Muscle of back (tissue), 11 donors: ENCODE data around the gene CNTN4. TPM values are rescaled to one million over a fixed set of nuclear protein-coding genes. Genes with fewer than 3 reads are reported as not detected.

Experiments used
- DNase-seq, 3 donors: peaks; one replicate each; pipeline versions ENCODE4 v3.0.0 to v3.0.0-alpha.2; 2013
- polyA plus RNA-seq, 10 donors: library from polyadenylated mRNA; unstranded; fragments of 120-200 nt; gene quantifications; one replicate each; pipeline ENCODE4 v1.2.1, GENCODE V29; 2013; ENCODE audit not compliant: insufficient read length in 10 of 10

The CNTN4 gene
- polyA plus RNA-seq, 10 donors = 6.1 to 17.4 (median 9.0) TPM

DNA sequence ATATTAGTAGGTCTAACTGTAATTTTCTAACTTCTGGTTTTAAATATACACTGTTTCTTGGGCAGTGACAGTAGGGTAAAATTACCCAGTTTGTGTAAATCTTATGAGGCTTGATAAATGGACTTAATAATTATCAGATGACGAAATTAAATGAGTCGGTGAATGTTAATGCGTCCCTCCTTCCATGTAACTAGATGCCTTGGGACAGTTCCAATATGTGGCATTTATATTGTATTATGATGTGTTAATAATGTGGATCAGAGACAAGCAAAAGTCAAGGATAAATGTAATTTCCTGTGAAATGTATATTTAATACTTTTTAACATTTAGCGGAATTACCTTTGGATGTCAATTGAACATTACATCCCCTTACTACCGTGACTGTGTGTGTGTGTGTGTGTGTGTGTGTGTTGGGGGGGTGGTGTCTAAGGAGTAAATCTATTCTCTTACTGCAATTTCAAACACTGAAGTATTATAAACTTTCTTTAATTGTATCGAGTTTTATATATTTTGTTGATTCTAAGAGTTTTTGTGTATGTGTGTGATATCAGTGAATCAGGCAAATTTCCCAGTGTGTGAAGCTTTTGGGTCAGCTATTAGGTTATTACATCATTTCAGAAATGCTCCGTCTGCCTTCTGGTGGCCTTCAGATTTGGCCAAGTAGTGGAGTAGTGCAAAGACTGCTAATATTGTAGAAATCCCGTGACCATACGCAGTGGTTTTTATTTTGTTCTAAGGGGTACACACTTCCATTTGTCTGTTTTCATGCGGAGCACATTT is 50.1 kb downstream of the CNTN4 start:
- peak in 1 of 3 donors; percentile 12 for DNase-seq

DNA sequence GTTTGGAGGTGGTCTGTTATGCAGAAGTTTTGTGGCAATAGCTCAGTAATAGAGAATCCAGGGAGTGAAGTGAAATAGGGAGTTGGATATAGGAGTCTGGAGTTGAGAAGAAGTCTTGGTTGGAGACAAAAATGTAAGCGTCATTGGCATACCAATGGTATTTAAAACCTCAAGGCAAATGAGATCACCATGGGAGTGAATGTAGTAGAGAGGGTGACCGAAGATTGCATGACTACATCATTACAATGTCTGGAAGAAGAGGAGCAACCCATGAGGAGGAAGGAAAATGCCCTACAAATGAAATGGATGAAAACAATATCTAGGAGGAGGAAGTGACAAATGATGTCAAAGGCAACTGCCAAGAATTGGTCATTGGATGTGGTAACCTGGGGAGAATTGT is 54.4 kb downstream of the CNTN4 start:
- no peak for DNase-seq

DNA sequence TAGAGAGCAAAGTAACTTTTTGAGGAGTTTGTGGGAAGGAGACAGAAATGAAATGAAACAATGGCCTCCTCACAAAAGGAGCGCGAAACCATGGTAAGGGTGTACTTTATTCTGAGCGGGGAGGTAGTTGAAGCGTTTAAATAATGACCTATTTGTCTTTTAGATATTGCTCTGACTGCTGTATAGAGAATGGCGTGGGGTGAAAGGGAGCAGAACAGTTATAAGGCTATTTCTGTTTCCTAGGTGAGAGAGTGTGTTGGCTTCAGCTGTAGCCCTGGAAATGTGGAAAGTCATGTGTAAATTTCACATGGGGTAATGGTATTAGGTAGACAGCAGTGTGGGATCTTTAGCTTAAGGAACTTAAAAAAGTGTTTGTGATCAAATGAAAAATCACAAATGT is 54.9 kb downstream of the CNTN4 start:
- DNase-seq = no peak

DNA sequence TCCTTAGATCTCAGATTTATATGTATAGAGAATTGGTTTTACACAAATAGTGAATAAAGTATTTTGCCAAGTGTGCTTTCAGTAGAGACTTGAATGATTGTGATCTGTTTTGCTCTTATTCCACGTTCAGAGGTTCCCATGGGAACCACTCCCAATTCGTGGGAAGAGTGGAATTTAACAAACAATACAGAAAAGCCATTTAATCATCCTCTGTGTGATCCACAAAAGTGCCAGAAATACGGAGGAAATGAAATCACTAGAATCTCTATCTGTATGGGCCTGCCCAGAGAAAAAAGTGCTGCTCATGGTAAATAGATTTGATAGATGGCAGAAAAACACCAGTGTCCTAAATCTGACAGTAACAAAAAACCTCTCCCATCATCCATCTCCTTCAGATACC is 56.0 kb downstream of the CNTN4 start:
- peak; percentile 23 to 65 (median 30) for DNase-seq

DNA sequence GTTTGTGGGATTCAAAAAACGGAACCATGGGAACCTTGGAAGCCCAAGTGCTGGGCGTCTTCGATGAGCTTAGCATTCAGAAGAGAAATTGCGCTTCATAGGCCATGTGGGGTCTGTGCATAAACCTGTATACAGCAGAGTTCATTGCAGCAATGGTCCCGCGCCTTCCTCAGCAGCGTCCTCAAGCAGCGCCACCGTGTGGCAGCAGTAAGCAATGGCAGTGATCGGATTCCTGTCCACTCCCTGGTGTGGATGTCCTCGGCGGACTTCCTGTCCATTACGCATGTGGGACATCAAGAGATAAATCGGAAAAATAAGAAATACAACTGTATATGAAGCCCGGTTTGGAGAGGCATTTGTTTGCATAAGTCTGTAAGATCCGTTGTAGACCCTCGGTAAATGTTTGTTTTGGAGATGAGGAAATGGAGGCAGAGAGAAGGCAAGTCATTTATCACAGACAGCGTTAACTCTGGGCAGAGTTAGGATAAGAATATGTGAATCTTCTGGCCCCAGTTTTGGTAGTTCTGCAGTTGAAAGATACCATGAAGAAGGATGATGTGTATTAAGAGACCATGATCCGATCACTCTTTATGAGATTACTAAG is 57.7 kb downstream of the CNTN4 start:
- DNase-seq = no peak

DNA sequence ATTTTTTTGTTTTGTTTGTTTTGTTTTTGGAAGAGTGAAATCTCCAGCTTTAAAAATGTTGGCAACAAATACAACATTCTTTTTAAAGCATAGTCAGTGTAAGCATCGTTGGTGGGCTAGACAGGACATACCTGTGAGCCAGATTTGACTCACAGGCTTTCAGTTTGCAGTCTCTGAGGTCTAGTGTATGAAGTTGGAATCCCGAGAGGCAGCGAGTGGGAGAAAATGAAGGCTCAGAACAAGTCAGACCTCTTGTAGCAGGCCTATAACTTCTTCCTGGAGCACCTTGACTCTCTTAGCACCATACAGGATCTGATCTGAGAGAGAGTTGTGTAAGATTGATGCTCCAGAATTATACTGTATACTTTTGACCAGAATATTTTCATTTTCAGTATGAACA is 60.2 kb downstream of the CNTN4 start:
- DNase-seq = no peak

DNA sequence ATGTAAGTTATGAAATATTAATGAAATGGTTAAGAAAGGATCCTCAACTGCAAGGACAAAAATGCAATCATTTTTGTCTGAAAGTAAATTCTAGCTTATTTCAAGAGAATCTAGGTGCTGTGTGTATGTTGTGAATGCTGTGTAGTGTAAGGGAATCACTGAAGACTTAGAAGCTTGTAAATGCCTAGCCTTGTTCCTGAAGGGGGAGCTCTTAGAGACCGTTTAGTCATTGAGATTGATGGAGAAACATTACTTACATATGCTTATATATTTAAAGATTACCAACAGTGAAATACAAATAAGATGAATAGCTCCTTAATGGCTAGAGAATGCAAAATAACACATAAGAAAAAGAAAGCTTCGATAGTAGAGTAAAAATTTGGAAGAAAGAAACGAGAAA is 67.9 kb downstream of the CNTN4 start:
- peak in 1 of 3 donors; percentile 16 for DNase-seq

DNA sequence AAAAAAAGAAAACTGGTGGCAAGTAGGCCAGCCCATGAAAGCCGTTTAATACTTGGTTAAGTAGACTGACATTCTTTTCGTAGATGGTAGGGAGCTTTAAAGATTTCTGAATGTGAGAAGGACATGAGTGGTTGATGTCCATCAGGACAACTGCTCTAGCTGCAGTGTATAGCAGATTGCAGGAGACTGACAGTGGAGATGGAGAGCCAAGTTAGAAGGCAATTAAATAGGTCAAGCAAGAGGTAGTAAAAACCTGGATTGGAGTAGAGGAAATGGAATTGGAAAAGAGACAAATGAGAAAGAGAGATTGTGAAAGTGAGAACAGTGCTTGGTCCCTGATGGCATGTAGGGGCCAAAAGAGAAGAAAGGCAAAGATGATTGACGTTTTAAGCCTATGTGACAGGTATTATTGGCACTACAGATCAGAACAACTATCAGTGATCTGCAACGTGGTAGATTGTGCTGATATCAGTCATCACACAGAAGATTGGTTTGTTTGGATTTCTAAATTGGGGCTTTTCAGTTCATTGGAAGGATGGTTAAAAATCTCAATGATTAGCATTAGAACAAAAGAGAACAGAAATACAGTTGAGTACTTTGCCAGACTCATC is 74.0 kb downstream of the CNTN4 start:
- DNase-seq = no peak

DNA sequence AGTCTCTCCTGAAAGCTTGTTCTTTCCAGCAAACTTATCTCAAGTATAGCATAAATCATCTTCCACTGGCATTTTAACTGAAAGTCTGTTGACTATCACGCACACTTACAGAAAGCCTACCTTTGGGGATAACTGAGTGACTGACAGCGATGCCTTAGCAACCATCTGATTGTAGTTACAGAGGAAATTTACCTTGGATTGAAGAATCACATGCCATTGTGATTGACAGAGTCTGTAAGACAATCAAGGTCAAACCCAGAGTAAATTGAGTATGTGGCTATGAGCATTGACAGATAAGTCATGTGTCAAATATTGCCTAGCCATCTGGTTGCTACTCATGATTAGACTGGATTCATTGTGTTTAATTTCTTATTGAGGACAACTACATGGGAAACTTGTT is 82.0 kb downstream of the CNTN4 start:
- no peak for DNase-seq

DNA sequence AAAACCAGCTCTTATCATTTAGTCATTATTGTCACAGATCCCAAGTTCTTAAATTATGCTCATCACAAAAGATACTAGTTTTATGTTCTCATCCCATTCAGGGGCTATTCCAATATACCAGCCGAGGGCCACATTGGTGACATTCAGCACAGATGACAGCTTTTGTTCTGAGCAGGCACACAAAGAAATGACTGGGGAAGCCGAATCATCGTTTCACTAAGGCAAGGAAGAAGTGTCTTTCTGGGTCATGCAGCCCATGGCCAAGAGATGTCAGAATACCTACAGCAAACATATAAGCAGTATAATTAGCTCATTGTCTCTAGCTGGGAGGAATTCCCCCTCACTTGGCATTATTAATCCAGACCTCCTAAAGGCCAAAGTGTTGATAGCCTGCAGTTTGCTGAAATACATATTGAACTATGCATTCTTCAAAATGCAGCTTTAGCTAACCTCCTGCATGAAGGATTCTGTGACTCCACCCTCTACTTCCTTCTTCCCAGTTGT is 100.2 kb downstream of the CNTN4 start:
- no peak for DNase-seq

DNA sequence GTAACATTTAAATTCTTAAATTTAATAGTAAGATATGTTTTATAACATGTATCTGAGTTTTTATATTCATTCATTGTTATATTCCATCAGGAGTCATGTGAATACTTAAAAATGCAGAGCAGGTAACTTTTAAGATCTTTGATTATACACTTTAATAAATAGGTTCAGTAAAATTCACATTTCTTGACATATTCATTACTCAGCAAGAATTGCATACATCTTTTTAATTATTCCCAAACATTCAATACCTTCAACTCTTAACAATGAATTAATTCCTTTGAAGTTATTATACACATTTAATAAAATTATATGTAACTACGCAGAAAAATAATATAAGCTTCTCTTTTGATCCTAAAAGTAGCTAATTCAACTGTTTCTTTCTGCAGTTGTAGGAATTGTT is 105.4 kb downstream of the CNTN4 start:
- DNase-seq = no peak

DNA sequence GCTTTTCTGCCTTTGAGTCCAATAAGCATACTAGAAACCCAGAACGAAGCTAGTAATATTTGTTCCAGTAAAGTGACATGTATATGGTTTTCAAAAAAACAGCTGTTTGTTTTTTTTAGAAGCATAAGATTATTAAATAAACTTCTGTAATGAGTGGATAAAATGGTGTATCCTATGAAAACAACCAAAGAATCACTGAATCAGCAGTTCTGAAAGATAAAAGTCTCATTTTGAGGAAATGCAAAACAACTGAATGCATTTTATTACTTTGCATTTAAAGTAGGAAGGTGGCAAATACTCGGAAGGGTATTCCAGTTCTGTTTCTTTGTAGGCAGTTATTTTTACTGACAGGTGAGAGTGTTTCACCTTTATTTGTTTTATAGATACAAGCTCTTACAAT is 107.0 kb downstream of the CNTN4 start:
- no peak for DNase-seq

DNA sequence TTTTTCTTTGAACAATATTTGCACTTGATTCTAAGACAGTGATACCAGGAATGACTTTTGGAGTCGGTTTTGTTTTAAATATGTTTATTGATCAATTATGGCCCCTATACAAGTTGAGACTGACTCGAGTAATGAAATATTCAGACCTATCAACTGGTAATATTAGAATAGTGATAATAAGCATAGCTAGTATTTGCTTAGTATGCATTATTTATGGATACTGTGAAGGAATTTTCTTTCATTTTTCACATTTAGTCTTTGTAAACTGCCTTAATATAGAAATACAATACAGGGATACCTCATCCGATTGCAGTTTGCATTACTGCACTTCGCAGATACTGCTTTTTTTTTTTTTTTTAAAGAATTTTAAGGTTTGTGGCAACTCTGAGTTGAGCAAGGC is 107.9 kb downstream of the CNTN4 start:
- DNase-seq = no peak

DNA sequence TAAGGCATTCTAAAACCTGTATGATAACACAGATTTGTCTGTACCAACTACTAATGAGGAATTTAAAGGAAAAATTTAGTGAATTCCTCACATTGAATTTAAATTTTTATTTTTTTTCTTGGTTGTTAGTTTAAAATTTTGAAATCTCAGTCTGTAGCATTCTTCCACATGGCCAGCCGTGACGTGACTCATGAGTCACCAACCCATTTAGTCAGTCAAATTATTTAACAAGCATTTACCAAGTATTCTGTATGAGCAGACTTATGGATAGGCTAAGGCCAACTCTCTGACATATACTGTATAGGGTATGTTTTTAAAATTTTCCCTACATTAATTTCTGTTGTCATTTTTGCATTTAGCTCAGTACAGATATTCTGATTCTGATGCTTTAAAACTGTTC is 112.9 kb downstream of the CNTN4 start:
- no peak for DNase-seq

DNA sequence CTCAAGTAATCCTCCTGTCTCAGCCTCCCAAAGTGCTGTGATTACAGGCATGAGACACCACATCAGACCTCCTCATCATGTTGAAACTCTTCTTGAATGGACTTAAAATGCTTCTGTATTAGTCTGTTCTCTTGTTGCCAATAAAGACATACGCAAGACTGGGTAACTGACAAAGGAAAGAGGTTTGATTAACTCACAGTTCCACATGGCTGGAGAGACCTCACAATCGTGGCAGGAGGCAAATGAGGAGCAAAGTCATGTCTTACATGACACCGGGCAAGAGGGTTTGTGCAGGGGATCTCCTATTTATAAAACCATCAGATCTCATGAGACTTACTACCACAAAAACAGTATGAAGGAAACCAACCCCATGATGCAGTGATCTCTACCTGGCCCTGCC is 113.5 kb downstream of the CNTN4 start:
- DNase-seq = no peak

DNA sequence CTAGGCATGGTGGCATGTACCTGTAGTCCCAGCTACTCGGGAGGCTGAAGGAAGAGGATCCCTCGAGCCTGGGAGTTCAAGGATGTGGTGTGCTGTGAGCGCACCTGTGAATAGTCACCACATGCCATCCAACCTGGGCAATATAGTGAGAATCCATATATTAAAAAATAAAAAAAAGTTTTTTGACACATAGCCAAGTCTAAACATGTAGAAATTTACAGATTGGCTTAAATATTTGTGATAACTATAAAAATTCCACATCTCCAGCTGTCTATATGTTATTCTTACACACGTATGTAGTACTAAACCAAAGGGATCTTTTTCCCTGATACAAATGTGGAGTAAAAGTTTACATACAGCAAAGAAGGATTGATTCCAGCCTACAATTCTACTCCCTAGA is 119.7 kb downstream of the CNTN4 start:
- no peak for DNase-seq

DNA sequence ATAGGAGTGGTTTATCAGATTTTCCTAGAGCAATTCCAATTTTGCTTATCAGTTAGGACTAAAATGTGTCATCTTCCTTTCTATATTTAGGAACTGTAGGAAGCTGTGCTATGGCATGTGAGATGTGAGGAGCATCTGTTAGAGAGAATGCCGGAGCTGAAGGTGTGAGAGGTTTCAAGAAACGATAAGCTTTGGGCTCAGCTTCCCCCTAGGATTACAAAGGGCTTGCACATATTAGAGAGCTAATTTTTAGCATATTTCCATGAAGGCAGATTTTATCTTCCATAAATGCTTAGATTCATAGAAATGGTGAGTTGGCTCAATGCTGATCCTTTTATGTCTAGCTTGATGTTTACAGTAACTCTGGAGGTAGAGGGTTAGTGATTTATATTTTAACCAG is 120.2 kb downstream of the CNTN4 start:
- DNase-seq = no peak

DNA sequence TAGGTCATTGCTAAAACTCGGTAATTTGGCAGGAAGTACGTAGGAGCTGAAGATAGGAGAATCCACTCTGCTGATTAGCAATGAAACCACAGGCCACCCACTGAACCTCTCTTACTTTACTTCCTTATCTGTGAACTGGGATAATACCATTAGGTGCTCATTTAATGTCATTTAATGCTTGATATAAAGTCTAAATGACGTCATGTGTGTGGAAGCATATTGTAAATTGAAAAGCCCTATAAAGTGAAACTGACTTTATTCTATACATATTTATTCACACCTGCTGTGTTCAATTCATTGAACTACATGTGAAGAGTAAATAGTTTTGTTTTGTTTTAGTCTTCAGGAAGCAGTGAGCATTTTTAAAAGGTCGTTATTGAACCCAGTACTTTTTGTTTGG is 137.5 kb downstream of the CNTN4 start:
- DNase-seq = no peak

DNA sequence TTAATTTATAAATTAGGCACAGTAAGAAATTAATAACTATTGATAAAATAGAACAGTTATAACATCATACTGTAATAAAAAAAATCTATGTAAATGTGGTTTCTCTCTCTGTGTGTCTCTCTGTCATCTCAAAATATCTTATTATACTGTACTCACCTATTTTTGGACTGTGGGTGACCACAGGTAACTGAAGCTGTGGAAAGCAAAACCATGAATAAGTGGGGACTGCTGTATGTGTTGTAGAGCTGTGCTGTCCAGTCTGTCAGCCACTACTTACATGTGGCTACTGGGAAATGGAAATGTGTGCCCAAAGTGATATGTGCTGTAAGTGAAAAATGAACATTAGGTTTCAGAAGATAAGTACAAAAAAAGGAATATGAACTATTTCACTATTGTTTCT is 145.5 kb downstream of the CNTN4 start:
- no peak for DNase-seq

DNA sequence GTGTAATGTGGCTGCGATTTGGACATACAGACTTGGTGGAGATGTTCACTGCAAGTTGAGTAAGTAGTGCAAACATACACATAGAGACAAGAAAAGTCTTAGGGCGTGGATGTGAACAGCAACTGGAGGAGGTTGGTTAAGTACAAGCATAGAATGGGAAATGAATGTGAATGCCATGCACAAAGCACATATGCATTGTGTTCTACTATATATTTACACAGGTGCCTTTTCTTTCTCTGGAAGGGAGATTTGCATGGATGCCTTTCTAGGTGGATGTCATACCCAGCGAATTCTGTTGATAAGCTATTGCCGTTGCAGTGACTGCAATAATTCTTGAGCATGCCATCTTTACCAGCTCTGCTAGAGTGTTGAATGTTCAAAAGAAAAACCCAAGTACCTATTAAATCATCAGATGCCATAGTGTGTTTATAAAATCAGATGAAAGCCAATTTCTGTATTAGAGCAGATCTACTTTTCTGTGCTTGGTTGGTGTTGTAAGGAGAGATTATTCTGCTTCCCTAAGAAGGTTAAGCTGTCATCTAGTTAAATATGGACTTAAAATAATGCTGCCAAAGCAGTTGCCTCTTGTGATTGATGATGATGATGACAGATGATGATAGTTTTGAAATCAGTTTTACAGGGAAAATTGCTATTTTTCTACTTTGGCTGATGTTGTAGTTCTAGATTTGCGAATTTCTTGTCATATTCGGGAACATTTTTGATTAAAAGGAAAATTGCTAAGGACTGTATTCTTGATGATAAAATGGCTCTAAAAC is 148.4 kb downstream of the CNTN4 start:
- no peak for DNase-seq

DNA sequence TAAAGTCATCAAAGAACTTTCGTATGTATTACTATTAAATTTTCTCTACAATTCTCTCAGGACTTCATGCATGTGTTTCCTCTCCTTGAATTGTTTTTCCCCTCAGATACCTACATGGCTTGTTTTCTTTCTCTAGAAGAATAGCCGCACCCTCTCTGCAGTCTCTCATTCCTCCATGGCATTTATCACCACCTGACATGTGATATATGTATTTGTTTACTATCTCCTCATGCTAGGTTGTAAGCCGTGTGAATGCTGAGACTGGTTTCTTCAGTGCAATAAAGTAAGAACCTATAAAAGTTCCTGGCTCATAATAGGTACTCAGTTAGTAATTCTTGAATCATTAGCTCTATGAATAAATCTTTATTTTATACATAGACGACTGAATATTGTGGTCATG is 149.2 kb downstream of the CNTN4 start:
- no peak for DNase-seq

DNA sequence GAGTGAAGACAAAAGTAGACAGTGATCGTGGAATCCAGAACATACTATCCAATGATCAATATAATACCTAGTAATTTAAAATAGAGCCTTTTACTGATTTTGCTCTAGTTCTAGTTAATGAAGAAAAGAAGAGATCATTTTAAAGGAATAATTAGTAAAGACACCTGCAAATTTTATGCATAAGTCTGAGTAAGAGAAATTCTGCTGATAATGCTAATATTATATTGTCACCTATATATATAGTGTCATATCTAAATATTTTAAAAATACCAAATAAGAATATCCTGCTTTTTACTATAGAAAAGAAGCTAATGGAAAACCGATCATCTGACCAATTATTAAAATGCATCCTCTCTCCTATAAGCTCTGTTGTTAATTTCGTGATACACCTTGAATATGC is 152.1 kb downstream of the CNTN4 start:
- DNase-seq = no peak
